Trophoblast cell (in vitro differentiated cells and primary cell): ENCODE results near the gene HTR7.

Experiments used
- DNase-seq, 2 donors: peaks; one replicate each; pipeline ENCODE4 v3.0.0-alpha.2; 2016
- H2AFZ ChIP-seq: 2 replicates; pipeline ENCODE4 v1.6.1; 2013; ENCODE audit warnings: low read length, moderate library complexity, mild to moderate bottlenecking; ENCODE audit not compliant: insufficient read depth, poor library complexity
- H2AK5ac ChIP-seq: 2 replicates; pipeline ENCODE4 v1.6.1; 2013; ENCODE audit warnings: mild to moderate bottlenecking, low read length
- H2BK120ac ChIP-seq: 2 replicates; pipeline ENCODE4 v1.6.1; 2013; ENCODE audit warnings: low read length, mild to moderate bottlenecking, moderate library complexity; ENCODE audit not compliant: insufficient read depth, poor library complexity
- H2BK12ac ChIP-seq: 2 replicates; pipeline ENCODE4 v1.6.1; 2013; ENCODE audit warnings: mild to moderate bottlenecking, low read length, moderate library complexity
- H2BK5ac ChIP-seq: 2 replicates; pipeline ENCODE4 v1.6.1; 2013; ENCODE audit warnings: low read length, low read depth, moderate library complexity, mild to moderate bottlenecking; ENCODE audit not compliant: poor library complexity
- H3K14ac ChIP-seq: 2 replicates; pipeline ENCODE4 v1.6.1; 2013; ENCODE audit warnings: mild to moderate bottlenecking, low read length
- H3K18ac ChIP-seq: 2 replicates; pipeline ENCODE4 v1.6.1; 2013; ENCODE audit warnings: mild to moderate bottlenecking, low read length
- H3K23ac ChIP-seq: 2 replicates; pipeline ENCODE4 v1.6.1; 2013; ENCODE audit warnings: low read length
- H3K27ac ChIP-seq: 2 replicates; pipeline ENCODE4 v1.5.1; 2013; ENCODE audit warnings: low read depth, mild to moderate bottlenecking, inconsistent platforms, low read length, moderate library complexity
- H3K27me3 ChIP-seq: 2 replicates; pipeline ENCODE4 v1.6.1; 2013; ENCODE audit warnings: inconsistent platforms, mild to moderate bottlenecking, low read length, moderate library complexity; ENCODE audit not compliant: insufficient read depth
- H3K36me3 ChIP-seq, 2 experiments: 1 replicate in 1 of 2; 2 replicates in 1 of 2; pipeline ENCODE4 v1.6.1; 2013; ENCODE audit warnings: low read length in 2 of 2, mild to moderate bottlenecking in 2 of 2, moderate library complexity in 1 of 2; ENCODE audit not compliant: insufficient read depth in 2 of 2, control insufficient read depth in 1 of 2
- H3K4ac ChIP-seq: 2 replicates; pipeline ENCODE4 v1.6.1; 2013; ENCODE audit warnings: low read depth, mild to moderate bottlenecking, low read length, moderate library complexity
- H3K4me1 ChIP-seq, 2 experiments: 1 replicate in 1 of 2; 2 replicates in 1 of 2; pipeline ENCODE4 v1.6.1; 2013; ENCODE audit warnings: low read length in 2 of 2, mild to moderate bottlenecking in 2 of 2, moderate library complexity in 1 of 2; ENCODE audit not compliant: insufficient read depth in 2 of 2, control insufficient read depth in 1 of 2
- H3K4me2 ChIP-seq: 2 replicates; pipeline ENCODE4 v1.6.1; 2013; ENCODE audit warnings: inconsistent platforms, mild to moderate bottlenecking, low read length, moderate library complexity
- H3K4me3 ChIP-seq: 2 replicates; pipeline ENCODE4 v1.5.1; 2013; ENCODE audit warnings: mild to moderate bottlenecking, low read depth, low read length, inconsistent platforms
- H3K79me1 ChIP-seq: one replicate; pipeline ENCODE4 v1.6.1; 2013; ENCODE audit warnings: low read length
- H3K79me2 ChIP-seq: 2 replicates; pipeline ENCODE4 v1.6.1; 2013; ENCODE audit warnings: low read length, mild to moderate bottlenecking; ENCODE audit not compliant: control insufficient read depth, insufficient read depth, poor library complexity
- H3K9ac ChIP-seq: 2 replicates; pipeline ENCODE4 v1.6.1; 2013; ENCODE audit warnings: mild to moderate bottlenecking, low read length
- H3K9me3 ChIP-seq: 2 replicates; pipeline ENCODE4 v1.6.1; 2013; ENCODE audit warnings: low read depth, mild to moderate bottlenecking, control low read depth, inconsistent platforms, low read length; ENCODE audit not compliant: insufficient read depth
- H4K12ac ChIP-seq: 2 replicates; pipeline ENCODE4 v1.6.1; 2013; ENCODE audit warnings: low read depth, mild to moderate bottlenecking, low read length, moderate library complexity
- H4K8ac ChIP-seq: 2 replicates; pipeline ENCODE4 v1.6.1; 2013; ENCODE audit warnings: low read depth, mild to moderate bottlenecking, low read length, moderate library complexity
- H4K91ac ChIP-seq: one replicate; pipeline ENCODE4 v1.6.1; 2013; ENCODE audit warnings: low read depth, mild to moderate bottlenecking, low read length, moderate library complexity
- WGBS: extraction: QIAGEN DNeasy Blood & Tissue Kit; methylation state at CpG from one replicate; pipeline ENCODE4 v1.1.7; 2013; ENCODE audit warnings: missing lambda C conversion rate; ENCODE audit not compliant: insufficient read length, insufficient coverage; ENCODE audit errors: extremely low coverage; 5-methylcytosine and 5-hydroxymethylcytosine counted together

HTR7 gene

DNA sequence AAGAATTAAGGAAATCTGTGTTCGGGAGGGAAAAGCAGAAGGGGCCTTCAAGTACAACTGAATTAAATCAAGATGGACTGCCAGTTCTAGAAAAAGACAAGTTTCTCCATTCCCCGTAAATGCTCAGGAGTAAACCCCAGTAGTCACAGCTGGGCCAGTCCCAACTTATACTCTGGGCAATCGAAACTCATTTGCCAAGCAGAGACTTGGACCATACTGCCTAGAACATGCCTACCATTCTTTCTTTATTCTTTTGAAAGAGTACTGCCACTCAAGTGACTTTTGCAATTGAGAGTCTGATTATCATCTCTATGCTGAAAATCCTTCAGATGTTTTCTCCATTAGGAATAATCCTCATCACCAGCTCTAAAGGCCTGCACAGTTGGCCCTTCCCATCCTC is 35.4 kb upstream of the HTR7 start:
- peak in 1 of 2 donors; percentile 72 for DNase-seq
- no CpG with 5 or more reads among the region's 3 CpGs for WGBS
- no peak overlapping the region for H2BK5ac ChIP-seq
- H4K12ac ChIP-seq = no peak overlapping the region
- H3K4me3 ChIP-seq = no peak overlapping the region
- no peak overlapping the region for H3K18ac ChIP-seq
- H3K27me3 ChIP-seq = no peaks in the 10 kb centered on the region
- no peak overlapping the region for H3K27ac ChIP-seq
- no peak overlapping the region for H2AFZ ChIP-seq
- no peaks in the 10 kb centered on the region for H3K9me3 ChIP-seq
- H3K9ac ChIP-seq = no peak overlapping the region
- H3K23ac ChIP-seq = no peak overlapping the region
- H4K91ac ChIP-seq = no peak overlapping the region
- H3K4me2 ChIP-seq = no peak overlapping the region
- no peak overlapping the region for H2AK5ac ChIP-seq
- H3K4ac ChIP-seq = no peak overlapping the region
- H2BK12ac ChIP-seq = no peak overlapping the region
- no peak overlapping the region for H3K14ac ChIP-seq
- H4K8ac ChIP-seq = no peak overlapping the region
- H3K4me1 ChIP-seq = no peaks in the 10 kb centered on the region
- no peaks in the 10 kb centered on the region for H3K79me2 ChIP-seq
- H3K79me1 ChIP-seq = no peaks in the 10 kb centered on the region
- peaks cover 4 to 10% of the 10 kb centered on the region in 2 experiments for H3K36me3 ChIP-seq
- no peak overlapping the region for H2BK120ac ChIP-seq

DNA sequence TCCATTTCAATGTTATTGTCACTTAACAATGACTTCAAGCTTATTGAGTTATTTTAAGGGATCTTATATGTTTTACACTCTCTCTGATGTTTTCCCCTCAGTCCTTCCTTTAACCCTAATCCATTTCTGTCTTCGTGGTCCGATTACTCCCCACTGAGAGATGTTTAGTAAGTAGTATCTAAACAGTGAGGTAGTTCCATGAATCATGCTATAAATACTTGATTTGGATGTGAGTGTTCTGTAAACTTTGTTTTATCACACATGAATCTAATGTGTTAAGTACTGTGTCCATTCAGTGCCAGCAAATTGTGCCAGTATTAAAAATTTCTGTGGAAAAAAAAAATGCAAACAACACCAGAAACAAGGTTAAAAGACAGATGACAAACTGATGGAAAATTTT is 32.5 kb upstream of the HTR7 start:
- H2BK120ac ChIP-seq = no peak overlapping the region
- no peak overlapping the region for H4K12ac ChIP-seq
- no peak overlapping the region for H3K27ac ChIP-seq
- DNase-seq = no peak
- H3K9me3 ChIP-seq = no peaks in the 10 kb centered on the region
- H2AK5ac ChIP-seq = no peak overlapping the region
- peaks cover 11 to 18% of the 10 kb centered on the region in 2 experiments for H3K36me3 ChIP-seq
- no CpG with 5 or more reads among the region's 2 CpGs for WGBS
- no peaks in the 10 kb centered on the region for H3K27me3 ChIP-seq
- H3K4me1 ChIP-seq = no peaks in the 10 kb centered on the region
- H4K8ac ChIP-seq = no peak overlapping the region
- H3K9ac ChIP-seq = no peak overlapping the region
- H3K4ac ChIP-seq = no peak overlapping the region
- no peak overlapping the region for H3K4me2 ChIP-seq
- H2BK12ac ChIP-seq = no peak overlapping the region
- H4K91ac ChIP-seq = no peak overlapping the region
- H3K23ac ChIP-seq = no peak overlapping the region
- H3K4me3 ChIP-seq = no peak overlapping the region
- H3K79me2 ChIP-seq = no peaks in the 10 kb centered on the region
- H2BK5ac ChIP-seq = no peak overlapping the region
- no peaks in the 10 kb centered on the region for H3K79me1 ChIP-seq
- H2AFZ ChIP-seq = no peak overlapping the region
- H3K18ac ChIP-seq = no peak overlapping the region
- H3K14ac ChIP-seq = no peak overlapping the region

DNA sequence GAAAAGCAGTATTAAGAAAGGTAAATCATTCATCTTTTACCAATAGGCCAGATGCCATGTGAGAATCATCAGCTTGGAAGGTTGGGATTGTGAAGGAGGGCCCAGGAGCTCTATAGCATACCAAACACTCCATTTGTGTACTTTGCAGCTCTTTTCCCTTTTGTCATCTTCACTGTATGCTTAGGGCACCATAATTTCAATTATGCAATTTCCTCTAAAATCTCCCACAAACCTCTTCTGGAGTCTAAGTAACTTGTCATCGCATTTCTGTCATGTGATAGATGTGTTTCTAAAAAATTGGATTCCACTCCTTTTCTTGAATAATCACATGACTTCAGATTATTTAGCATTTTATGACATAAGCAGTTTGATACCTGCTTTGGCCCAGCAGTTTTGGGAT is 31.8 kb upstream of the HTR7 start:
- Histone ChIP-seq H4K91ac (no peak overlapping the region), H4K8ac (no peak overlapping the region), H3K27me3 (no peaks in the 10 kb centered on the region), H3K27ac (no peak overlapping the region), H3K23ac (no peak overlapping the region), H3K36me3 (peaks cover 11 to 18% of the 10 kb centered on the region in 2 experiments), H2BK120ac (no peak overlapping the region), H3K4me3 (no peak overlapping the region), H3K79me1 (no peaks in the 10 kb centered on the region), H3K14ac (no peak overlapping the region), H2AK5ac (no peak overlapping the region), H2BK12ac (no peak overlapping the region), H3K18ac (no peak overlapping the region), H3K4ac (no peak overlapping the region), H2BK5ac (no peak overlapping the region), H3K9me3 (no peaks in the 10 kb centered on the region), H3K9ac (no peak overlapping the region), H2AFZ (no peak overlapping the region), H3K4me1 (no peaks in the 10 kb centered on the region), H4K12ac (no peak overlapping the region), H3K4me2 (no peak overlapping the region), H3K79me2 (no peaks in the 10 kb centered on the region)
- no CpG with 5 or more reads among the region's 1 CpG for WGBS
- DNase-seq = no peak

DNA sequence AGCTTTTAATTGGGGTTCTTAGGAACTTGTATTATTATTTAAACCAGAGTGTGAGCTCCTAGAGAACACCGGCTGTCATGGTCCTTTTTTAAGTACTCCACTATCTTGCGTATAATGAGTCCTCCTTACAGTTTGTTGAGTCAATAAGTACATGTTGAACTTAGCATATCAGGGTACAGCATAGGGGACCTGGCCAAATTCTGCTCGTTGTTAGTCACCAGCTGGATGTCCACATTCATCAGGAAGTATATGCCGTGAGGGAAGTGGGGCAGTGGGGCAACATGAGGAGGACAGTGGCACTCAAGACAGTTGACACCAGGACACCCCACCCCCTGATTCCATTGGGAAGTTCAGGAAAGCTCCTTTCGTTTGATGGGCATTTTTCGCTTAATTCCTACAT is 30.5 kb upstream of the HTR7 start:
- H2BK5ac ChIP-seq = no peak overlapping the region
- no peak overlapping the region for H3K4ac ChIP-seq
- no peak overlapping the region for H2AK5ac ChIP-seq
- no peak overlapping the region for H3K27ac ChIP-seq
- no peak overlapping the region for H3K23ac ChIP-seq
- H2BK120ac ChIP-seq = no peak overlapping the region
- no peaks in the 10 kb centered on the region for H3K9me3 ChIP-seq
- H3K79me1 ChIP-seq = no peaks in the 10 kb centered on the region
- no peaks in the 10 kb centered on the region for H3K27me3 ChIP-seq
- H3K9ac ChIP-seq = no peak overlapping the region
- no peak overlapping the region for H2AFZ ChIP-seq
- WGBS = no CpG with 5 or more reads among the region's 6 CpGs
- no peak overlapping the region for H3K4me2 ChIP-seq
- H3K4me1 ChIP-seq = no peaks in the 10 kb centered on the region
- no peak overlapping the region for H3K18ac ChIP-seq
- no peak overlapping the region for H3K14ac ChIP-seq
- no peak overlapping the region for H3K4me3 ChIP-seq
- no peak overlapping the region for H4K8ac ChIP-seq
- DNase-seq = no peak
- H4K12ac ChIP-seq = no peak overlapping the region
- no peaks in the 10 kb centered on the region for H3K79me2 ChIP-seq
- no peak overlapping the region for H2BK12ac ChIP-seq
- peaks cover 11 to 17% of the 10 kb centered on the region in 2 experiments for H3K36me3 ChIP-seq
- H4K91ac ChIP-seq = no peak overlapping the region
